GM12878 (cell line): ENCODE measurements around the gene CEACAM4. TPM values are rescaled to one million over a fixed set of nuclear protein-coding genes. Genes with fewer than 3 reads are reported as not detected.

Source experiments
- ATAC-seq: fragments of 200-7000 bp; cut with Tn5 transposase; 3 replicates; pipeline ENCODE4 v1.9.1; 2020; ENCODE audit warnings: mild to moderate bottlenecking, moderate library complexity
- BruUV-seq: library from RNA; stranded (reverse); fragments of 400-500 nt; replicated peaks from 2 replicates; lab custom pipeline; 2021; lab: Mats Ljungman, UMichigan
- CTCF ChIA-PET: fragments of 300-600 bp; sonication (Branson Sonifier 250); formaldehyde crosslinking; extraction: SDS; loops from one replicate; lab custom pipeline; 2021; ENCODE audit warnings: inconsistent platforms; lab: Yijun Ruan, JAX
- POLR2A ChIA-PET: fragments of 350-600 bp; formaldehyde crosslinking; extraction: SDS; loops from one replicate; lab custom pipeline; 2021; ENCODE audit warnings: inconsistent platforms; lab: Charles Lee
- RAD21 ChIA-PET: fragments of 300-600 bp; sonication (Branson Sonifier 250); formaldehyde crosslinking; loops from one replicate; lab custom pipeline; 2023; ENCODE audit warnings: antibody characterized with exemption; ENCODE audit not compliant: unreplicated experiment; lab: Charles Lee
- SMC1A ChIA-PET: fragments of 300-600 bp; sonication (Branson Sonifier 250); formaldehyde crosslinking; loops from one replicate; lab custom pipeline; 2023; ENCODE audit not compliant: unreplicated experiment, uncharacterized antibody; lab: Charles Lee
- DNase-seq: peaks from one replicate; pipeline ENCODE4 v3.0.0-alpha.2; 2011; ENCODE audit warnings: low read depth, low spot score
- FAIRE-seq: peaks from 3 replicates; lab custom pipeline; 2011; peaks lifted over from hg19 to GRCh38; lab: Jason Lieb, UNC
- H2AFZ ChIP-seq: 2 replicates; pipeline ENCODE4 v1.6.0; 2011; ENCODE audit warnings: low read depth, low read length, control low read depth; ENCODE audit not compliant: control insufficient read depth
- H3K27ac ChIP-seq: 2 replicates; pipeline ENCODE4 v1.5.1; 2011; ENCODE audit warnings: control low read depth; ENCODE audit not compliant: control insufficient read depth, insufficient read depth
- H3K27me3 ChIP-seq, 2 experiments: replicated peaks in 1 of 2; 2 replicates each; pipeline versions ENCODE4 v1.6.0 to v1.6.1; 2011; ENCODE audit warnings: low read length in 1 of 2; ENCODE audit not compliant: control insufficient read depth in 2 of 2, insufficient read depth in 2 of 2
- H3K36me3 ChIP-seq, 2 experiments: 2 replicates each; pipeline ENCODE4 v1.5.1; 2011; ENCODE audit warnings: low read length in 1 of 2; ENCODE audit not compliant: control insufficient read depth in 2 of 2, insufficient read depth in 2 of 2
- H3K4me1 ChIP-seq: 2 replicates; pipeline ENCODE4 v1.6.1; 2011; ENCODE audit warnings: mild to moderate bottlenecking, low read length, moderate library complexity, mixed read lengths; ENCODE audit not compliant: control insufficient read depth, insufficient read depth
- H3K4me2 ChIP-seq: 2 replicates; pipeline ENCODE4 v1.6.0; 2011; ENCODE audit warnings: control low read depth; ENCODE audit not compliant: control insufficient read depth, insufficient read depth
- H3K4me3 ChIP-seq: fragments of 200-600 bp; sonication (generic); 2 replicates; pipeline ENCODE4 v1.5.1; 2016
- H3K79me2 ChIP-seq: 2 replicates; pipeline ENCODE4 v1.6.0; 2011; ENCODE audit warnings: low read length; ENCODE audit not compliant: control insufficient read depth, insufficient read depth
- H3K9ac ChIP-seq: 2 replicates; pipeline ENCODE4 v1.8.0; 2011; ENCODE audit warnings: low read length, control low read depth, mixed read lengths; ENCODE audit not compliant: control insufficient read depth, insufficient read depth
- H3K9me3 ChIP-seq: replicated peaks from 3 replicates; pipeline ENCODE4 v1.5.1; 2011; ENCODE audit warnings: mild to moderate bottlenecking, low read length; ENCODE audit not compliant: control insufficient read depth, insufficient read depth
- H4K20me1 ChIP-seq: 2 replicates; pipeline ENCODE4 v1.6.0; 2011; ENCODE audit not compliant: control insufficient read depth, insufficient read depth
- HDGF ChIP-seq: fragments of 450-650 bp; IDR thresholded peaks from 2 replicates; pipeline ENCODE4 v1.6.1; 2016; ENCODE audit warnings: antibody characterized with exemption
- MYC ChIP-seq: IDR thresholded peaks from 2 replicates; pipeline ENCODE4 v1.6.1; 2011; ENCODE audit warnings: mild to moderate bottlenecking, low read length, moderate library complexity, inconsistent platforms; ENCODE audit not compliant: insufficient read depth, insufficient replicate concordance, insufficient read length, severe bottlenecking
- NBN ChIP-seq: fragments of 450-650 bp; IDR thresholded peaks from 2 replicates; pipeline ENCODE4 v1.6.1; 2016
- NFXL1 ChIP-seq: fragments of 450-650 bp; IDR thresholded peaks from 2 replicates; pipeline ENCODE4 v1.6.1; 2017; ENCODE audit warnings: antibody characterized with exemption, mild to moderate bottlenecking, borderline replicate concordance
- NR2C1 ChIP-seq: fragments of 450-650 bp; IDR thresholded peaks from 2 replicates; pipeline ENCODE4 v1.6.1; 2017; ENCODE audit warnings: antibody characterized with exemption, mild to moderate bottlenecking, moderate library complexity
- POLR2A ChIP-seq: IDR thresholded peaks from 2 replicates; pipeline ENCODE4 v1.6.1; 2011; ENCODE audit warnings: low read depth, mild to moderate bottlenecking, low read length
- ZZZ3 ChIP-seq: IDR thresholded peaks from 2 replicates; pipeline ENCODE4 v1.6.1; 2011; ENCODE audit warnings: low read depth; ENCODE audit not compliant: control insufficient read depth, insufficient read length
- WGBS: methylation state at CpG from one replicate; pipeline ENCODE4 v1.1.6; 2016; ENCODE audit warnings: low lambda C conversion rate; ENCODE audit not compliant: insufficient replicate concordance, insufficient coverage; ENCODE audit errors: missing lambda C conversion rate; 5-methylcytosine and 5-hydroxymethylcytosine counted together
- in situ Hi-C: fragments of 300-500 bp; cut with MboI; formaldehyde crosslinking; loops from 9 replicates; pipeline ENCODE4 v1.14.3; 2018; ENCODE audit warnings: mixed read lengths
- intact Hi-C: fragments of 100-400 bp; cut with micrococcal nuclease; formaldehyde crosslinking; loops from one replicate; pipeline ENCODE4 v1.14.2; 2022; ENCODE audit not compliant: unreplicated experiment
- polyA plus RNA-seq, 11 experiments: library from polyadenylated mRNA; depleted of rRNA in 4 of 11; unstranded in 6 of 11; stranded (reverse) in 5 of 11; fragments of >200 nt; fragmentation: Nextera tagmentation in 4 of 11; fragmentation: Illumina TruSeq in 1 of 11; extraction: Ambion mirVana in 4 of 11; extraction: Trizol in 1 of 11; gene quantifications; 1 replicate in 1 of 11; 2 replicates in 10 of 11; pipeline versions ENCODE4 v1.2.1 to v1.2.3, GENCODE V29; 2011 to 2016; ENCODE audit warnings: inconsistent platforms in 2 of 11, missing spikeins in 2 of 11, low read depth in 1 of 11
- total RNA-seq, 4 experiments: library from RNA; depleted of rRNA in 3 of 4; stranded (reverse); fragments of >200 nt in 3 of 4; fragmentation: Illumina TruSeq in 1 of 4; extraction: Trizol in 1 of 4; gene quantifications; 2 replicates each; pipeline versions ENCODE4 v1.2.1 to v1.2.3, GENCODE V29; 2013 to 2021
- TF ChIP-seq, protein P1 (sequence below): fragments of 450-650 bp; IDR thresholded peaks from 2 replicates; pipeline ENCODE4 v1.6.1; 2018; ENCODE audit warnings: borderline replicate concordance, mild to moderate bottlenecking; ENCODE audit not compliant: partially characterized antibody

CEACAM4 gene
- total and polyA plus RNA-seq, 10 of the 15 experiments (the other 5 are each of a cell fraction or from before 2014, with no cell fraction given) = not detected

DNA sequence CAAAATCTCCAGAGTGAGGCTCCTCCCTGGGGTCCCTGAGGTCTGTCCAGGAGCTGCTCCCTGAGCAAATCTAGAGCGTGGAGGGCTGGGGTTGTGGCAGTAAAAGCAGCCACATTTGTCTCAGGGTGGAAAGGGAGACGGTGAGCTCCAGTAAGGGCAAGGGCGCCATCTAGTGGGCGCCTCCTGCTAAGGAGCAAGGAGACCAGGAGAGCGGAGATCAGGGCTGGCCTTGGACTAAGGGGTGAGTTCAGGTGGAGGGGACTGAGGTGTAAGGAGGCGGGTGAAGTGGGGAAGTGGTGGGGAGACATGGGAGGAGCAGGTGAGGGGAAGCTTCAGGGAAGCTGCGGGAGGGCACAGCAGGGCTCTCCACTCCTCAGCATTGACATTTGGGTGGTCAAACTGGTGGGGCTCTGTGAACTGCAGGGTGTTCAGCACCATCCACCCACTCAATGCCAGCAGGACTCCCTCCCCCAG, 56.2 kb downstream of the CEACAM4 start (continued):
- TF ChIP-seq, protein P1, sequence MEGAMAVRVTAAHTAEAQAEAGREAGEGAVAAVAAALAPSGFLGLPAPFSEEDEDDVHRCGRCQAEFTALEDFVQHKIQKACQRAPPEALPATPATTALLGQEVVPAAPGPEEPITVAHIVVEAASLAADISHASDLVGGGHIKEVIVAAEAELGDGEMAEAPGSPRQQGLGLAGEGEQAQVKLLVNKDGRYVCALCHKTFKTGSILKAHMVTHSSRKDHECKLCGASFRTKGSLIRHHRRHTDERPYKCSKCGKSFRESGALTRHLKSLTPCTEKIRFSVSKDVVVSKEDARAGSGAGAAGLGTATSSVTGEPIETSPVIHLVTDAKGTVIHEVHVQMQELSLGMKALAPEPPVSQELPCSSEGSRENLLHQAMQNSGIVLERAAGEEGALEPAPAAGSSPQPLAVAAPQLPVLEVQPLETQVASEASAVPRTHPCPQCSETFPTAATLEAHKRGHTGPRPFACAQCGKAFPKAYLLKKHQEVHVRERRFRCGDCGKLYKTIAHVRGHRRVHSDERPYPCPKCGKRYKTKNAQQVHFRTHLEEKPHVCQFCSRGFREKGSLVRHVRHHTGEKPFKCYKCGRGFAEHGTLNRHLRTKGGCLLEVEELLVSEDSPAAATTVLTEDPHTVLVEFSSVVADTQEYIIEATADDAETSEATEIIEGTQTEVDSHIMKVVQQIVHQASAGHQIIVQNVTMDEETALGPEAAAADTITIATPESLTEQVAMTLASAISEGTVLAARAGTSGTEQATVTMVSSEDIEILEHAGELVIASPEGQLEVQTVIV = peak; percentile 27
- no peak for TF ChIP-seq MYC
- TF ChIP-seq HDGF = peak; percentile 56; the same call in 1 of the 2 replicates
- TF ChIP-seq NFXL1 = no peak
- TF ChIP-seq ZZZ3 = no peak
- 0 out of 2 replicates have a peak, but pooled peaks have one; percentile 23 for TF ChIP-seq NBN

DNA sequence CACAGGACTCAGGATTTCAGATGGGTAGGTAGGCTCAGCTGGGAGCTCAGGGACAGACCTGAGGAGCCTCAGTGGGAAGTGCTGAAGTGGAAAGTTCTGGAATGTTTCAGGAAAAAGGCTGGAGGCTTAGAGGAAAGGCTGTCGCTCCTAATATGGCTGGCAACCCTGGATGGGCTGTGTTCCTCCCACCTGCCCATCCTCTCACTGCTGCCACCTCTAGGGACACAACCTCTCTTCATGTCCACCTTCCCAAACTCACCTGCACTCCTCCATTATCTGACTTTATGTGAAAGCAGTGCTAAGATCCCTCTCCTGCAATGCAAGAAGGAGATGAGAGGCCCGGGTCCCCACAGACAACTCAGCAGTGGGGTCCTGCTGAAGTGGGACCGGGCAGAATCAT, 56.7 kb downstream of the CEACAM4 start:
- TF ChIP-seq NR2C1 (no peak), POLR2A (0 out of 2 replicates have a peak, but pooled peaks have one; percentile 26)
- H3K9ac ChIP-seq = no peak overlapping the region
- no peak overlapping the region for H3K4me2 ChIP-seq
- no TSS peak for BruUV-seq
- no peaks in the 10 kb centered on the region; the same call in 1 of the 2 replicates for H4K20me1 ChIP-seq
- FAIRE-seq (no peak), DNase-seq (no peak), ATAC-seq (peak; percentile 55)
- ChIA-PET RAD21 (interaction anchor here (1.0 to 5.1 kb wide), 4 partner anchors 16 to 131 kb away, joined by 3 to 41 read pairs (median 7); partner anchors contain the start of gene DMAC2), CTCF (interaction anchor here (0.5 to 22.5 kb wide), 23 partner anchors 9 to 365 kb away, joined by 3 to 549 read pairs (median 5); partner anchors contain the start of genes B9D2, DMAC2 and ERICH4), SMC1A (interaction anchor here (1.0 to 15.3 kb wide), 8 partner anchors 9 to 366 kb away, joined by 3 to 305 read pairs (median 4); no protein-coding TSS in a partner anchor), POLR2A (no interaction called here)
- no peak overlapping the region for H3K27ac ChIP-seq
- H3K4me1 ChIP-seq = no peaks in the 10 kb centered on the region
- no peak overlapping the region for H2AFZ ChIP-seq
- in situ Hi-C loops (loop anchor here (10.0 kb wide), 1 partner anchor 125 kb away; the partner anchor contains the start of gene ERICH4), intact Hi-C loops (loop anchor here (1.0 to 10.0 kb wide), 2 partner anchors 121 to 595 kb away; no protein-coding TSS in a partner anchor)
- WGBS = 43% methylated on average over 3 of the region's 3 CpGs
- H3K4me3 ChIP-seq = no peak overlapping the region
- no peaks in the 10 kb centered on the region for H3K27me3 ChIP-seq
- H3K9me3 ChIP-seq = no peaks in the 10 kb centered on the region
- H3K79me2 ChIP-seq = no peaks in the 10 kb centered on the region
- no peaks in the 10 kb centered on the region for H3K36me3 ChIP-seq
